HG02623 (cell line): Measurements from ENCODE around the gene KLHDC8B.

Experiments used
- ATAC-seq: cut with Tn5 transposase; IDR thresholded peaks from one replicate; pipeline ENCODE4 v1.9.1; 2021; ENCODE audit warnings: moderate library complexity; ENCODE audit not compliant: unreplicated experiment

Gene KLHDC8B

DNA sequence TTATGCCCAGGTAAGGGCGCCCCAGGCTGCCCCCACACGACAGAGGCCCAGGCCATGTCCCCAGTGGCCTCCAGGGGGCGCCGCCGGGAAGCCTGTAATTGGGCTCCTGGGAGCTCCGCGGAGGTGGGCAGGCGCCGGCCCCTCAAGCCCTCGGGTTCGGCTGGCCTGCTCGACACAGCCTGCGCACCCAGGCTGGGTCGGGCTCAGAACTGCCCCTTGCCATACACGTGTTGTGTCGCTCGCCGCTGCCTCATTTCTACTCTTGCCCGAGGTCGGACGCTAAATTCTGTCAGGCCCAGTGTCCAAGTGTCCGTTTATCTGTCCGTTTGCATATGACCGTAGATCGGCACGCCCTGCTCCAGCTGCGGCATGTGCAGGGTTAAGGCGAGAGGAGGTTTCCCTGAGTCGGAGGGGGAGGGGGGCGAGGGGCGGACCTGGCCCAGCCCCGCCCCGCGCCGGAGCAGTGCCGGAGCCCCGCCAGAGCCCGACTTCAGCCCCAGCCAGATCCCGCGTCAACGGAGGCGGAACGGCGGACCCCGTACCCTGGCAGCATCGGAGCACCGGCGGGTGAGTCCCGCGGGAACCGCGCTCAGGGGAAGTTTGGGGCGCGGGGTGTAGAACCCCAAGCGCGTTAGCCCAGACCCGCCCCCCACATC lies at the start of gene KLHDC8B:
KLHDC8B (plus strand) TSS at position 480 of the 656 bp plus-strand sequence. CDS start 1,172 bp downstream, outside the sequence.
- no peak for ATAC-seq

DNA sequence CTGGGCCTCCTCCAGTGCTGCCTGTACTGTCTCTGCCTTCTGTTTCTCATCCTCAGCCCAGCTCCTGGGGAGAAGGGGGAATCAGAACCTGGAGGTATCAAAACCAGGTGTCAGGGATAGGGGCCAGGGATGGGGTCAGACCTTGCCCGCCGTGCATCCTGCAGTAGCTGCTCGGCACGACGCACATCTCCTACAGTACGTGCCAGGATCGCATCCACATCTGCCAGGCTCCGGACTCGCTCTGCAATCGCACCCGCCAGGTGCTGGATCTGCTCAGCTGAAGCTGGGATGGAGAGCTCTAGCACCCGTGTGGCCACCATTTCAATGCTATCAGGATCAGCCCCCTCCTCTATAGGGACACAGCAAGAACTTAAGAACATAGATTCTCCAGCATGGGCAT lies 49.4 kb upstream of the KLHDC8B start:
- ATAC-seq, result no peak

DNA sequence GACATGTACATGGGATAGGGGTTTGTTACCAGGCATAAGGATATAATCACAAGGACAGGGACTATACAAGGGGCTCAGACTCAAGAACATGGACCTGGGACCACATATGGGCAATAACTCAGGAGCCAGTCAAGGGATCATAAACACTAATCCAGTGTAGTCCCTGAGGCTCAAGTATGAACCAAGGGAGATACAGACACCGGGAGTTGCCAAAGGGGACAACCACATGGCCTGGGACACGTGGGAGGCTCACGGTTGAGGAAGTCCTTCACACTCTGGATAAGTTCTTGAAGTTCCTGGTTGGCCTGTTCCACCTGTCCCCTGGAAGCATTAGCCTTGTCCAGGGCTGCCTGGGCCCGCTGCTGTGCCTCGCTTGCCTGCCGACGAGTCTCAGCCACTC lies 48.9 kb upstream of the KLHDC8B start:
- ATAC-seq, result no peak

DNA sequence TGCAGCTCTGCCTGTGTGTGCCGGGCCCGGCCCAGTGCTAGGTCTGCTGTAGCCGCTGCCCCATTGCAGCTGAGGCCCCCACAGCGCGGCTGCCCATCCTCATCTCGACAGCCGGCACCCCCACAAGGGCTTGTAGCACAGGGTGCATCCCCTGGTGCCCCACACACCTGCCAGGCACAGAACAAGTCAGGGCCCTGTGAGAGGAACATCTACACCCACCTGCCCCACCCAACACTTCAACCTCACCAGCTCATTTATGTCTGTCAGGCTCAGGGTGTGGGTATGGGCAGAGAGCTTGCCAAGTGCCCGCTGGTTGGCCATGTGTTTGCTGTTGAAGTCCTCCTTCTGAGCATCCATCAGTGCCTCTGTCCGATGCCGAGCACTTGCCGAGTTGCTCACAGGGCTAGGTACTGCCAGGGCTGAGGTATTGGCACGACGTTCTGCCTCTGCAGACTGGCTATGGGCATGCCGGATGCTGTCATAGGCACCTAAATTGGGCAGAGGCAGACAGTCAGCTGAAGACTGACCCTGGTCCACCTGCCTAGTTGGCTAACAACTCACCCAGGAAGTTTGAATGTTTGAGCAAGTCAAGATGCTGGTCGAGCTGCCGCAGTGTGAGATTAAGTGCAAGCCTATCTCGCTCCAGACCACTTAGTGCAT lies 48.4 kb upstream of the KLHDC8B start:
- no peak for ATAC-seq

DNA sequence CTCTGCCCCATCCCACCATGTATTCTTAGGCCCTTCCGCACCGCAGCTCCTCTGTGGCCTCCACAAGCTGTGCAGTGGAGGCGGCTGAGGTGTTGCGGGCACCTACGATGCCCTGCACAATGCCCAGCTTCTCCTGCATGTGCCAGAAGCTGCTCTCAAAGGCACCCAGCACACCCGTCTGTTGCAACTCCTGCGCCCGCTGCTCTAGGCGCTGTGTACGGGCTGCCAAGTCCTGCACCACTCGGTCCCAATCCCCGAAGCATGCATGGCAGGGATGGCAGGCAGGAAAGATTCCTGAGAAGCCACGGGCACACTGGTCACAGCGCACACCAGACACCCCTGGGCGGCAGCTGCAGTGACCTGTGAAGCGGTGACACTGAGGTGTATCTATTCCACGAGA lies 47.7 kb upstream of the KLHDC8B start:
- ATAC-seq, result no peak

DNA sequence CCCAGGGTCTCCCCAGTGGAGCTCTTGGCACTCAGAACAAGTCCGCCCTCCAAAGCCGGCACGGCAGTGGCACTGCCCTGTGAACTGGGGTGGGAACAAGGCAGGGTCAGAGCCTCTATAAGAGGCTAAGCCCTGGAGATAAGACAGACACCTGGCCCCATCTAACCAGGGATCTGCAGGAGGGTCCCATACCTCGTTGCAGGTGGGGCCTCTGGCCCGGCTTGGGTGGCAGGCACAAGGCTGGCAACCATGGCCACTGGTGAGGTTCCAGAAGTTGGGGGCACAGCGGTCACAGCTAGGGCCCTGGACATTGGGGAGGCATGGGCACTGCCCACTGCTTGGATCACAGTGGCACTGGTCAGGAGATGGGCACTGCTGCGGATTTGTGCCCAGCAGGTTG lies 47.2 kb upstream of the KLHDC8B start:
- no peak for ATAC-seq

DNA sequence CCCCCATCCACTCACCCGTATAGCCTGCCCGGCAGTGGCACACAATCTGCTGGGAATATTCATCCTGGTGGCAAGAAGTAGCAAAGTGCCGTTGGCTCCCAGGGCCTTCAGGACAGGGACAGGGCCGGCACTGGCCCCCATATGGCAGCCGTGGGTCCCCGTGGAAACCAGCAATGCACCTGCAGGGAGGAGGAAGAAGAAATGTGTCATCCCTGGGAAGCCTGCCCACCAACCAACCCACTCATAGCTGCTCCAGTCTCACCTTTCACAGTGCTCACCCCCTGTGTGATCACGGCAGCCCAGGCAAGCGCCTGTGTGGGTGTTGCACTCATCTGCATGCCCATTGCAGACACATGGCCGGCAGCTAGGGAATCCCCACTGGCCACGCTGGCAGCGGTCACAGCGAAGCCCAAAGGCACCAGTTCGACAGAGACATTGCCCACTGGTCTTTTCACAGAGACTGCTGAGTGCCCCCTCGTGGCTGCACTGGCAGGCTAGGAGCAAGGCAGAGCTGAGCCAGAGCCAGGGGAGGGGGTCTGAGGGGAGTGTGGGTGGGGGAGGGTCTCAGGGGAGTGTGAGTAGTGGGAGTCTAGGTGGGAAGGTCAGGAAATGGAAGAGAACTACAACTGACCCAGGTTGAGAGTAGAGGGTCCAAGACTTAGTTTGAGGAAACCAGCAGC lies 46.3 kb upstream of the KLHDC8B start:
- no peak for ATAC-seq

DNA sequence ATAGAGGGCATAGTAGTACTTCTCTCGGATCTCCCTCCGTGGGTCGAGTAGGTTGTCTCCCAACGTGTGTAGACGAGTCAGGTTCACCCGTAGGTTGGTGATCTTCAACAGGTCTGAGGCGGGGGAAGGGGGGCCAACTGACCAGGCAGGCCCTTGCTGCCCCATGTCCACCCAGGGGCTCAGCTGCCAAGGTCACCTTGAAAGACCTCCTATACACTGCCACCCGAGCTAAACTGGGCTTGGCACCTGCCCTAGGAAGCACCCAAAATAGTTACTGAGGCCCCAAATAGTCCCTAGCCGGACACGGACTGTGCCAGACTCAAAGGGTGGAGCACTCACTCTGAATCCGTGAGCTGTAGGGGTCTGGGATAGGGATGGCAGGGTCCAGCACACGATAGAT lies 40.4 kb upstream of the KLHDC8B start:
- no peak for ATAC-seq

DNA sequence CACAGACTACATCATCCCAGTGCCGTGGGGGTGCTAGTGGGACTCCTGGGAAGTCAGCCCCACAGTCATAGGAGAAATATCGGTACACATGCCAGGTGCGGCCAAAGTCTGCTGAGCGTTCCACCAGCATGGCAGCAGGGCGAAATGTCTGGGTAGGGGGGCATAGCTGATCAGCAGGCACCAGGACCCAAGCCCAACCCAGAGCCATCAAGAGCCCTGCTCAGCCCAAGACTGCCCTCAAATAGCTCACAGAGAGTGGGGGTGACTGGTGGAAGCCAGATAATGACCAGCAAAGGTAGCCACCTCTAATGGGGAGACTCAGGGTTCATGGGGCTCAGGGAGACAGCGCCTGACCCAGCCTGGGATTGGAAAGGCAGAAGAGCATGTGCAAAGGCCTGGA lies 39.8 kb upstream of the KLHDC8B start:
- no peak for ATAC-seq

DNA sequence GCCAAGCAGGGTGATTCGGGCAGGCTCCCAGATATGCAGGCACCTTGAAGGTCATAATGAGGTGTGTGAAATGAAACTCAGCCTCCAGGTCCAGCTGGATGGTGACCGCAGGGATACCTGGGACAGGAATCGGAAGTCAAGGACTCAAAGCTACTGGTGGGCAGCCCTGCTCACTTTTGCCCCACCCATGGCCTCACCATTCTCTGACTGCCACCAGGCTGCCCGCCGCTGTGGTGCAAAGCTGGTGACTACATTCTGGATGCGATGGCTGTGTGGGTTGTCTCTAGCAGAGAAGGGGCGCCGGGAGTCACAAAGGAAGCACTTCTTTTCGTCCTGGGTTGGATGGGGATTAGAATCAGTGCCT lies 39.3 kb upstream of the KLHDC8B start:
- ATAC-seq, result no peak

DNA sequence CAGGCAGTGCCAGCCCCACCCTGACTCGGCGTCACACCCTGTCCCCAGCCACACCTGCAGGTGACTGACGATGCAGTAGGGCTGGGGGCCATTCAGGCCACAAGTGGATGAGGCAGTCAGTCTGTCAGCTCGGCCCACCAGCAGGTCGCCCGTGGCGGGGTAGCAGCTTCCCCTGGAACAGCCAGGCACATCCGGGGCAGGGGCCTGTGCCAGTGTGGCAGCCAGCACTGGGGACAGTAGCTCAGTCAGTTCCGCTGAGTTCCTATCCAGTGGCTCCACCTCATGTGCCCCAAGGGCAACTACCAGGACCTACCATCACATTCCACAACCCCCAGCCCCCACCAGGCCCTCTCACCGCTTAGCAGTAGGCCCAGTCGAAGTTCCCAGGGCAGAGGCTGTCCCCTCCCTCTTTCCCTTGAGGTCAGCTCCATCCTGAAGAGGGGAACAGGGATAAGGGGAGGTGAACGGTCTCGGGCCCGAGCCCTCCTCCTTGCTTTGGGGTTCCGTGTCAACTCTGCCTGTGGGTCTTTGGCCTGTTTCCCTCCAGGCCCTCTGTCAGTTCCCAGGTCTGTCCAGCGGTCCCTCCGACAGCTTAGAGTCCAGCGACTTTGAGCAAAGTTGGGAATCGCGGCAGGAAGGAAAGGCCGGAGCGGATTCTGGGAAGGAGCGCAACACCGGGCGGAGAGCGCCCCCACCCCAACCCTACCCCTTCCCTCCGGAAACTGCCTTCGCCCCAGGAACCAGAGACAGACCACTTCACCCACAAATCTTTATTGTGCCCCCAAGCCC lies 38.8 kb upstream of the KLHDC8B start, which contains the start of gene LAMB2:
LAMB2 (minus strand) TSS at position 614 of the 789 bp plus-strand sequence; CDS start at position 431, 183 bp downstream.
- ATAC-seq, result no peak

DNA sequence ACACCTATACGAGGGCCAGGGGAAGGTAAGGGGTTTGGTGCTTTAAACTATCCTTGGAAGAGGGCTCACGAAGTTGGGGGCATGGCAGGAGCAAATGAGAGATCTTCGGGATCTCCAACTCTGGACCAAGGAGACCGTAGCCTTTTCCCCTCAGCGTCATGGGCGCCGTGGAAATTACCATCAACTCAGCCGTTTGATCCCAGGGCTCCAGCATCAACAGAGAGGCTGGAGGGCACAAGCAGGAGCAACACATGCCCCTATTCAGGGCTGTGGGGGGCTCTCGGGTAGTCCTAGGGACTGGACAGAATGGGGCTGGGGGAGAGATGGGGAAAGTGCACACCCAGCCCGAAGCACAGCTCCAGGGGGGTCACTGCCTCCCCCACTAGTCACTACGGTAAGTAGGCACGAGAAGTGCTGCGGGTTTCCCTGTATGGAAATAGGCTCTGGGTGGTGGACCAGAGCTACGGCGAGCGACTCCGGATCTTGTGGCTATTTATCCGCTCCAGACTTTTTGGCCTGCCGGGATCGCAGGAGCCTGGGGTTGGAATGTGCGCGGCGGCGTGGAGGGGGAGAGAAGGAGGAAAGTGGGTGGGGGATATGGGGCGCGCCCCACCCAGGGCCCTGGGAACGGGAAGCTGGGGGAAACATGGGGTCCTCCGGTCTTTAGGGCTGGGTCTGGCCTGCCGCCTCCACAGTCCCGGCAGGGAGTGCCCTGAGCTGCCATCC lies 38.0 kb upstream of the KLHDC8B start:
- no peak for ATAC-seq

DNA sequence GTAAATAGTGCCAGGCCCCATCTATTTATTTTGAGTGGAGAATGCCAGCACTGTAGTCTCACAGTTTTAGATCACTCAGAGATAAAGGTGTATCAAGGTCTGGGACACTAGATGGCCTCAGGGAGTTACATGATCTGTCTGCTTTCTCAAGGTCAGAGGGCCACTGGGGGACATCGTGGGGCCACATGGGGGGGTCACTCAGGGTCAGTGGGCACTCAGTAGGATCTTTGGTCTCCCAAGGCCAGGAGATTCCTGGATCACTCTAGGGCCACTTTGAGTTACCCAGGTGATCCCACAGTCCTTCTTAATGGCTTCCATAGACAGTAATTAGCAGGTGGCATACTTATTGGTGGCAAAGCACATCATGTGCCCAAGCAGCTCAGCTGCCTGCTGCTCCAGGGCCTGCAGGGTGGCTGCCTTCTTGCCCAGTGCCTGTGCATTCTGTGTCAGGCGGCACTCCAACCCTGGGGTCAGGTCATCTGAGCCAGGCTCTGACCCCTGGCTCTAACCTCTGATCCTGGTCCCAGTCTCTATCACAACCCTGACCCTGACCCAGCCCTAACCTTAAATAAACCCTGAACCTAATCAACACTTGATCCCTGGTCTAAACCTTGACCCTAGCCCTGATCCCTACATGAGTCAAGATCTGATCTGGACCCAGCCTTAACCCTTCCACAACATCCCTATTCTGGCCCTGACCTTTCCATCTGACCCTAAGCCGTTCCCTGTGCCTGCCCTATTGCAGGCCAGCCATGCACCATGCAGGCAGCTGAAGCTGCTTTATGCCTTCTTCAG lies 36.7 kb upstream of the KLHDC8B start:
- ATAC-seq, result no peak

DNA sequence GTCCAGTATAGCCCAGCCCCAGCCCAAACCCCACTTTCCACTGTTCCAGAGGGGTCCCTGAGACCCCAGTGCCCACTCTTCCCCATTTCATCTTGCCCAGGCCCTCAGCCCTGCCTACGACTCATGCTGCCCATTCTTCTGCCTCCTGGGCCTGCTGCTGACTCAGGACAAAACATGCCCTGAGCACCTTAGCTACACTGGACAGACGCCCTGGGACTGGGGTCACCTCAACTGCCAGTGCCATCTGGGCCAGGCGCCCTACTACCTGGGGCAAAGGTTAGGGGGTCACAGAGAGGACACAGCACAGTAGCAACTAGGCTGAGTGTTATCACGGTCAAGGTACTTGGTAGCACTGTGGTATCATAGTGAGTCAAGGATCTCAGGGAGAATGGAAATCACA lies 35.9 kb upstream of the KLHDC8B start:
- ATAC-seq, result no peak

DNA sequence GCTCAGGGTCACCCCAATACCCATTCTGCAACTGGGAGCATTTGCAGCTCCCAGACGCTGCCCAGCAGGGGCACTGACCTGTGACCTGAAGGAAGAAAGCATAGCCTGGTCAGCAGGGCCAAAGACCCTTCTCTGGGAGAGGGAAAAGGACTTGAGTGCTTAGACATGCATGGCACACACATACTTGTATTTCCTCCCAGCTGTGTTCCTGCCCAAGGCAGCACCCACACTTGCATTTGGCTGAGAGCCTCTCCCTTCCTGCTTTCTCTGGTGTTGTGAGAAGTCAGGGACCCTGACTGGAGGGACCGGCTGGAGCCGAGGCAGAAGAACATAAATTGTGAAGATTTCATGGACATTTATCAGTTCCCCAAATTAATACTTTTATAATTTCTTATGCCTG lies 31.3 kb upstream of the KLHDC8B start:
- ATAC-seq, result no peak

DNA sequence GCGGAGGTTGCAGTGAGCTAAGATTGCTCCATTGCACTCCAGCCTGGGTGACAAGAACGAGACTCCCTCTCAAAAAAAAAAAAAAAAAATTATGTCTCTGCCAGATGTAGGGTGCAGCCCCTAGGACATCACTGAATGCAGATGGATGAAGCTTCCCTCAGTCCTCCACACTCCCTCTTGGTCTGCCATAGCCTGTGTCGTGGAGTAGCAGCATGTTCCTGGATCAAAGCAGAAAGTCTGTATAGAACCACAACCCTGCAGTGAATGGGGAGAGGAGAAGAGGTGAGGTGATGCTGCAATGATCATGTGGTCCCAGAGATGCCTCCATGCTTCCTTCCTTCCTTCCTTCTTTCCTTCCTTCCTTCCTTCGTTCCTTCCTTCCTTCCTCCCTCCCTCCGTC lies 23.2 kb upstream of the KLHDC8B start:
- no peak for ATAC-seq

DNA sequence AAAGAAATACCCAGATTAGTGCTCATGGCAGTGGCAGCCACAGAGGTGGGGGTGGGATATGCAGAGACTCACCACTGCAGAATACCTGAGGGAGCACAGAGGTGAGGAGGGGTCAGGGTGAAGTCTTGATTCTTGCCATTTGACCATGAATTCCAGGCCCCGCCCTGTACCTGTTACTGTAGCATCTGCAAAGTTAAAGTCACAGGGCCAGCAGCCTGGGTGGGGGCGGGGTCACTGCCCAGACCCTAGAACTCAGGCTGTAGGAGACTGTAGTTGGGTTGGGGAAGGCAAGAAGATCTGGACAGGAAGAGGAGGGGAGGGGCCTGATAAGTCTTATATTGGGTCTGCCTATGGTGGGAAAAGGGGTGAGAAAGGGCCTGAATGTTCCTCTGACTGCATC lies 19.8 kb upstream of the KLHDC8B start:
- ATAC-seq, result no peak

DNA sequence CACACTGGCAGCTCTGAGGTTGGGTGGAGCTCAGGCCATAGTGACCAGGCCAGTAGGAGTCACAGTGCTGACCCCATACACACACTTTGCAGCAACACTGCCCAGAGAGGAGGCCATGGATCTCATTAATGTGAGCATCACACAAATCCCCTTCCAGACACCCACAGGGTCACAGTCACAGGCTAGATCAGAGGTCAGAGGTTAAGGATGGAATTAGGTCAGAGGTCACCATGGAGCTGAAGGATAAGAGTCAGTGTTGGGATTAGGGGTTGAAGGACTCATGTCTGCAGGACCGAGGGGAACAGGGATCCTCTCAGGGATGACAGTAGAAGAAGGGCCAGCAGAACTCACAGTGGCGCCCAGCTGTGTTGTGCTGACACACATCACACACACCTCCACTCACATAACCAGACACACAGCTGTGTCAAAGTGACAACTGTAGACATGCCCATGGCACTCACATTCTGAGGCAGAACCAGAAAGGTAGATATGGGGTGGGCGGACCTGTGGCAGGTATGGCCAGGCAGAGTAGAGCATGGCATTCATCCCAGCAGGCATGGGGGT lies 18.0 kb upstream of the KLHDC8B start:
- ATAC-seq, result no peak

DNA sequence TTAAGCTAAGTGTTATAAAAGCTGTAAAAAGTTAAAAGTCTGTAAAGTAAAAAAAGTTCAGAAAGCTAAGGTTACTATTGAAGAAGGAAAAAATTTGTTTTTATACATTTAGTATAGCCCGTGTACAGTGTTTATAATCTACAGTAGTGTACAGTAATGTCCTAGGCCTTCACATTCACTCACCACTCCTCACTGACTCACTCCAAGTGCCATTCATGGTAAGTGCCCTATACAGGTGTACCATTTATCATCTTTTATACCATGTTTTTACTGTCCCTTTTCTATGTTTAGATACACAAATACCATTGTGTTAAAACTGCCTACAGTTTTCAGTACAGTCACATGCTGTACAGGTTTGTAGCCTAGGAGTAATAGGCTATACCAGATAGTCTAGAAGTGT lies 14.1 kb upstream of the KLHDC8B start:
- ATAC-seq, result no peak
